IMR-90 (cell line): ENCODE data around the gene PTCH2.

Source experiments
- MAZ ChIP-seq: IDR thresholded peaks from 2 replicates; pipeline ENCODE4 v1.6.1; 2012; ENCODE audit warnings: low read depth, mild to moderate bottlenecking, low read length, improper control_type of control experiment, moderate library complexity, borderline replicate concordance
- RAD21 ChIP-seq: IDR thresholded peaks from 2 replicates; pipeline ENCODE4 v1.6.1; 2012; ENCODE audit warnings: low read length, improper control_type of control experiment

DNA sequence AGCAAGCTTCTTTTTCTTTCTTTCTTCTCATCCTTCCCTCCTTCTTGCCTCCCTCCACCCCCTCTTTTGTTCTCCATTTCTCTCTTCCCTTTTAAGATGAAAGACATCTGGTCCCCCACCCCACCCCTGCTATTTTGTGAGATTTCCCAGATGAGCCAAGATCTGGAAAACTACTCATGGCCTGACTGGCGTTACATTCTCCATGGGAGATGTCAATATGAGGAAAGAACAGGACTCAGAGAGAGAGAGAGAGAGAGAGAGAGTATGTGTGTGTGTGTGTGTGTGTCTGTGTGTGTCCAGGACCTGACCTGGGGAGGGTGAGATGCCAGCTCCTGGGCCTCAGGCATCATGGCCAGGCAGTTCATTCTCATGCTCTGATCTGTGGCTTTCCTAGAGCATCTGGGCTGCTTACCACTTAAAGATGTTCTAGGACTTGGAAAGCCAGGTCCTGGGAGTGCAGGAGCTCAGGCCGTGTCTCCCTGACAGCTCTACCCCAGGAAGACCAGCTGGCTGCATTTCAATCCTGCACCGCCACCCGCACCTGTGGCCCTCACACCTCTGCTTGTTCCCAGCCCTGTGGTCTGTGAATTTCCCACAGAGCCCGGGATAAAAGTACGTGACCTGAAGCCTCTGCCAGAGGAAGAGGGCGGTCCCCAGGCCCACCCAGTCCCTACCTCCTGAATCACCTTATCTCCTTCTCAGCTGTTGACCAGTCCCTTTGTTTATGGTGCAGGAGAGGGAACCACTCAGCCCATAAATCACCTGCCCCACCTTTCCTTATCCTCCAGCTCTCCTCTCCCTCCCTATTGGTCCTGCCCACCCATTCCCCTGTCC is 51.9 kb downstream of the PTCH2 start:
- TF ChIP-seq MAZ: no peak
- no peak for TF ChIP-seq RAD21
